HG03064 (cell line): ENCODE measurements around the gene TRMT1.

ENCODE experiments used
- ATAC-seq: cut with Tn5 transposase; IDR thresholded peaks from one replicate; pipeline ENCODE4 v1.9.1; 2021; ENCODE audit warnings: low read depth; ENCODE audit not compliant: unreplicated experiment

TRMT1 gene

DNA sequence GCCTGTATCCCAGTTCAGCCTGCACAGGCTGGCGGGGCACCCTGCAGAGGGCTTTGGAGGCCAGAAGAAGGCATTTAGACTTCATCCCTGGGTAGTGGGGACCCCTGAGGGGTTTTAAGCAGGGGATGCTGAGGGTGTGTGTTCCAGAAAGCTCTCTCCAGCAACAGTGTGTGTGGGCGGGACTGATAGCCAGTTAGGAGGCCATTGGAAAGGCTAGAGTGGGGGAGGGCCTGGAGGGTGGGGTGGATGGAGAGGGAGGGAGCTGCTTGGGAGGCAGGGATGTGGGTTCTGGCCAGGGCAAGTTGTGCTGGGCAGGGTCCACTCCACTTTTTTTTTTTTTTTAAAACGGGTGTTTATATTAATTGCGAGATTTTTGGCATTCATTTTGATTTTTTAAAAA is 42.2 kb downstream of the TRMT1 start:
- ATAC-seq = no peak

DNA sequence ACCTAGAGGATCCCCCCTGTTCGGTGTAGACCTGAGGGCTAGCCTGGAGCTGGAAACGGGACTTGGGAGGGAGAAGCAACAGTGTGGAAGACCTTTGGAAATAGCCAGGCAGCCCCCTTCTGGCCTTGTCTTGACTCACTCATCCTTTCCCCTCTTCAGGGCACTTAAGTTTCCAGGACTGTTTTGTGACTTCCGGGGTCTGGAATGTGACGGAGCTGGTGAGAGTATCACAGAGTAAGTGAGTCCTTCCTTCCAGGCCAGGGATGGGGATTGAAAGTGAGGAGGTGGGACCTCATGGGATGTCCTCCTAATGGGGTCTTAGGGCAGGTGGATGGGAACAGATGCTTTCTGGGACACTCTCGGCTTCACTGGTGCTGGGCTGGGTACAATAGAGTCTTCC is 43.3 kb downstream of the TRMT1 start:
- ATAC-seq = no peak

DNA sequence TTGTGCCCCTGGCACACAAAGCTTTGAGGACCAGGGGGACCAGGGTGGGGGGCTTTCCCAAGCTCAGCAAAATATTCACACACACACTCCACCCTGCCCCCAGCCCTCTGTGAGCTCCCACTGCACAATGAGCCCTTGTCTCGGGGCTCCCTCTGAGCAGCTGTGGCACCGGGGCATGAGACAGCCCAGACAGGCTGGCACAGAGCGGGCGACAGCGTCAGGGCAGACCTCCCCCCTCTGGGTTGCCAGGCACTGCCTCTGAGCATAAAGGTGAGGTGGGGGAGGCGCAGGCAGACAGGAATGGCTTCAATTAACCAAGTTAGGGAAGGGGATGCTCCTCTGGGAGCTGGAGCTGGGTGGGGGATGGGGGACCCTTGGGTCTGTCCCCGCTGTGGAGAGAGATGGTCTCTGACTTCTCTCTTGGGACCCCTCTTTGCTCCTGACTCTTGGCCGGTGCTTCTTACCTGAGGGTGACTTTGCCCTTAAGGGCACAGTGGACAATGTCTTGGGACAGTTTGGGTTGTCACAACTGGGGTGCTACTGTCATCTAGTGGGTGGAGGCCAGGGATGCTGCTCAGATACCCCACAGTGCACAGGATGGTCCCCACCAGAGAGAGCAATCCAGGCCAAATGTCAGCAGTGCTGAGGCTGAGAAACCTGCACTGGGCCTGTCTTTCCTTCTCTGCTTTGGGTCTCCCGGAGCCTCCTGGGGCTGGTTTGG is 44.2 kb downstream of the TRMT1 start:
- ATAC-seq = no peak

DNA sequence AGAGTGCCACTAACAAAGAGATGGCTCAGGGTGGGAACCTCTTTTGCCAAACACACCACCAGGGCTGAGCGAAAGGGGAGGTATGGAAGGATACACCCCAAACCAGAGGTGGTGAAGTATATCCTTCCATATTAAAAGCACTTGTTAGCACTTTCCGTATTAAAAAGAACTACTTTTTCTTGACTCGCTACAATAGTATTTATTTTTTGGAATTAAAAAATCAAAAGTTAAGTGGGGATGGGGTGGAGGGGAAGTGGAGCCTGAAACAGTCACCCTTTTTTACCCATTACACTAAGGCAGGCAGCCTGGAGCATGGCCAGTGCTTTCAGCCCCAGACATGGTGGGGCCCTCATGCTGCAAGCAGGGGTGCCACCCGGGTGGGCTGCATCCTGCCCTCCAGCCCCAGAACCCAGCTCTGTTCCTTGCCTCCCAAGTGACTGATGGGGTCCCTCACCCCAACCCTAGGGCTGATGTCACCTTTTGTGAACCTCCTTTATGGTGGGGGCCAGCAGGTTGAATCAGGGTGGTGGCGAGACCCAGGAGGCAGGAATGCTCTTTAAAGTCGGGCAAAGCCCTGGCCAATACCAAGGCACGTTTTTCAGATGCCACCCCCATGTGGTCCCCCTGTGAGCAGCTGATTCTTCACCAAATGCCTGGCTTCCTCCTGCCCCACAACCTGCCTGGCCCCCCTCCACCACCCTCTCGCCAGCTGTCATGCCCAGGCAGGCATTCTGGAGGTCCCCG is 44.9 kb downstream of the TRMT1 start:
- no peak for ATAC-seq

DNA sequence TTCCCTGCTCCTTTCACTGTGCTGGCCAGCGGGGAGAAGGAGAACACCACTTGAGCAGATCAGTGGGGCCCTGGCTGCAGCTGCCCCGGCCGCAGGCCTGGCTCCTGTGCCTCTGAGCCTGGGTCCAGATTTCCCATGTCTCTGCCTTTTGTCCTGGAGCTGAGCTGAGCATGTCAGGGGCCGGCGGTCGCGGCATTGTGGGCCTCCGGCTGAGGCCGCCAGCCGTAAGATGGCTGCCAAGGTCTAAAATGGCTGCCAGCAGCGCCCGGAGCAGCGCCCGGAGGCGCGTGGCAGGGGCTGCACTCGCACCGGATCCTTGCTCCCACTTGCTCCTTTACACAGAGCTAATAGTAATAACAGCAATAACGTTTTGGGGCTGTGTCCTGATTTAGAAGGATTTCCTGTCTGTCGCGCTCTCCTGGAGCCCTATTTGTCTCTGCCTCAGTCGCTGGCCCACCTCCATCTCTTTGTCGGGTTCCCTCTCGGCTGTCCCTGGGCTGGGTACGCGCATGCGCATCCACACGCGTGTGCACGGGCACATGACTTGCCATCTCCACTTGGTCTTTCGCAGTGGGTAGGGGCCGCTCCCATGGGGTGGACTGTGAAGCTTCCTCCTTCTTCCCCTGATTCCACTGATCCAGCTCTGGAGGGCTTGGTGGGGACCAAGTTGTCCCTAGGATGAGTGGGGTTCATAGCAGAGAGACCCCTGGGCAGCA is 46.0 kb downstream of the TRMT1 start:
- no peak for ATAC-seq

DNA sequence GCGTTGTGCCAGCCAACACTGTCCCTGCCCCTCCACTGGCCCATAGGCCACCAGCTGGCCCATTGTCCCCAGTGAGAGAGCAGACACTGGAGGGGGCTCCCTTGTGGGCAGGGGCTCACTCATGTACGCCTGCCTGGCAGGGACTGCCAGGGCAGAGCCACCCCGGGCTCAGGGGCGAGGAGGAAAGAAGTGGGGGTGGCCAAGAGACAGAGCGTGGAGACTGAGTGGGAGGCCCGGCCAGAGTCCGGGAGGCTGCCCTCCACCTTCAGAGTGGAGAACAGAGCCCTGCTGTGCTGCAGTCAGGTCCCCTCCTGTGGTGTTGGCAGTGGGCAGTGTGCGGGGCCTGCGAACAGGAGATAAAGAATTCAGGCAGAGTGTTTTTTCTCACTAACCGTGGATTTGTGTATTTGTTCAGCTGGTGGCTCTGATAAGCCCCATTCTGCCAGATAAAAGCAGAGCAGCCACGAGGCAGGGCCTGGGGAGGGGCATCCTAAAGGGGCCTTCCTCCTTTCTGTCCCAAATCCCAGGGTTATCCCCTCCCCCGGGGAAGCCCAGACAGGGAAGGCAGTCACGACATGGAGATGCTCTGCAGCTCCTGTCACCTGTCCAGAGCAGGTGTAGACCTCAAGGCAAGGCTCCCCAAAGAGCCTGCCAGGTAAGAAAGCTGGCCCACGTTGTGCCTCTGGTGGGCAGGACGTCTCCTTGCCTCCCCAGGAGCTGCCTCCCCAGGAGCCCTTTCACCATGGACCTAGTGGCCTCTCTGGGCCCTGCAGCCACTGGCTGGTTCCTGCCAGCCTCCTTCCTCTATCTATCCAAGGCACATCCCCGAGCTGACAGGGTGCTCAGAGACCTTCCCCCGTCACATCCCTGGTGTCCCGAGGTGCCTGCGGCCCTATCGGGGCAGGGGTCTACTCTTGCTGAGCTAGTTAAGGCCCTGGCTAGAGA is 46.9 kb downstream of the TRMT1 start:
- no peak for ATAC-seq

DNA sequence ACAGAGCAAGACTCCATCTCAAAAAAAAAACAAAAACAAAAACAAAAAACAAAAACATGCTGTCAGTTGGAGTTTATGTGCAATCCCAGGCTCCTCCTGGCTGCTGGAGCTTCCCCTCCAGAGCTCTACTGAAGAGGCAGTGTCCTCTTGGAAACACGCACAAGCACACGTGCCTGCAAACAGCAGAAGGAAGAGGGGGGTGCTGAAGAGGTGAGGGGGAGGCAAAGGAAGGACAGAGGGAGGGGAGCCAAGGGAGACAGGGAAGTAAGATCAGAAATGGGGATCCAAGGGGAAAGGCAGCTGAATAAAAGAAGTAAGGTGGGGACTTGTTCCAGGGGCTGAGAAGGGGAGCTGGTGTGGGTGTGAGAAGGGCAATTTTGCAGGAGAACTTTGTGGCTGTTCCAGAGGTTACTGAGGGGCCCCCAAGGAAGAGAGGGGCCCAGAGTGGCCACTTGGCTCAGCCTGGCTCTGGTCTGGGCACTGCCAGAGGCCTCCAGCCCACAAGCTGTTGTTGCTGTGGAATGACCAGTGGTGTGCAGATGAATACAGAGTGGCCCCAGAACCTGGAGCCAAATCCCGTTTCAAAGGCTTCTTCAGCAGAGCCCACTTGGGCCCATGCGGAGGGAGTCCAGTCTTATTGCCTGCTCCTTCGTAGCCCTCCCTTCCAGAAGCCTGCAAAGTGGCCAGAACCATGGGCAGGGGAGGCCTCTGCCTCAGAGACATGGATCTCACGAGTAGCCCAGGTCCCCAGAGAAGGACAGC is 48.3 kb downstream of the TRMT1 start:
- ATAC-seq = no peak

DNA sequence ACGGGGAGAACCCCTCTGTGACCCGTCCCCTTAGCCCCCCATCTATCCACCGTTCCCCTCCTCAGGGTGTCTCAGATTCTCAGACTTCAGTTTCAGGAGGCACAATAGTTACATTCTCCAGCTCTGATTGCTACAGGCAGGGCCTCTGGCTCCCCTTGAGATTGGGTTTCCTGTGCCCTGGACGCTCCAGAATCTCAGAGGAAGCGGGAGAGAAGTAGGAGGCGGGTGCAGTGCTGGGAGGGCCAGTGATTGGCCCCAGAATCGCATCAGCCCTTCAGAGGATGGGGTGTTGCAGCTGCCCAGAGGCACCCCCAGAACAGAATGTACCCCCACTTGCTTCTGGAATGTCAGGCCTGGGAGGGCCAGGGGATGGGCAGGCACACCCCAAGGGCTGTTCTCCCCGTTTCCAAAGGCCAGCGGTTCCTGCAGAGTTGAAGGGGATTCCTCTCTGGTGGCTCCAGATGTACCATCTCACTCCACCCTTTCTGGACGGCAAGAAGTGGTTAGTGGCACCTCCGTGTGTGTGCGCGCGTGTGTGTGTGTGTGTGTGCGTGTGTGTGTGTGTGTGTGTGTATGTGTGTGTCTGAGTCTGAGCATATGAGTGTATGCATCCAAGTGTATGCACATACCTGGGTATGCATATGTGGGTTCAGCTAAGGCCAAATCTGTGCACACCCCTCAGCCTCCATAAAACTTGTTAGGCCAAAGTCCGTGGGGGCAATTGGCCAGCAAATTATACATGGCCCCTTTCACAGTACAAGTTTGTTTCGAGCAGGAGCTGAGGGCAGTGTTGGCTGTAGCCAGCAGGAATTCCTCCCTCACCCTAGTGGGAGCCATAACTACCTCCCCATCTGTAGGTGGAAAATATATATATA is 49.4 kb downstream of the TRMT1 start:
- ATAC-seq = no peak

DNA sequence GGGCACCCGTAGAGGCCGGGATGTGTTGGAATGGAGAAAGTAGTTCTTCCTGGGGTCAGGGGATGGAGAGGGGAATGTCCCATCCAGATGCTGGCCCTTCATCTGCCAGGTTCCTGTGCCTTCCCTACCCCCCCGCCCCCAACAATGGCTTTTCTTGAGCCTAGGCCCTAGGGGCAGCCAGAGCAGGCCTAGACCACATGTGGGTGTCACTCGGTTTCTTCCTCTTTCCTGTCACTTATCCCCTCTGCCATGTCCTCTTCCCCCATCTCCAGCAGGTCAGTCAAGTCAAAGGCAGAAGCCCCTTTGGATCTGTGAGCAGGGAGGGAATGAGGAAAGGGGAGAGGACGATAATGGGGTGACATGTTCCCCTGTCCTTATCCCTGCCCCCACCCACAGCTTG is 50.3 kb downstream of the TRMT1 start:
- ATAC-seq = no peak

DNA sequence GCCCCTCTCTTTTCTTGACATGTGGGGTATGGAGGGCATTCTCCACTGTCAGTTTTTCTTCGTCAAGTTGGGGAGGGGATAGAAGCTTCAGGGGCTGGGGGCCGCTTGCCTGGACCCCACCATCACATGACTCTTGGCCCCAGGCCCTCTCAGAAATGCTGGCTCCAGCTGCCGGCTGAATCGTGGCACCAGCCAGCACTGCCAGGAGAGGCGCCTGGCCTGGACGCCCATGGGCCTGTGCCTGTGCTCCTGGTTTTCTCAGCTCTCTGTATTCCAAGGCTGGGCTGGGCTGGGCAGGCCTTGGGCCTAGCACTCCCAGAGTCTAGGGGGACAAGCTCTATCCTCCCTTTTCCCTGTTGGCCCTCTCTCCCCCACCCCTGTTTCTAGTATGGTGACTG is 52.4 kb downstream of the TRMT1 start:
- no peak for ATAC-seq

DNA sequence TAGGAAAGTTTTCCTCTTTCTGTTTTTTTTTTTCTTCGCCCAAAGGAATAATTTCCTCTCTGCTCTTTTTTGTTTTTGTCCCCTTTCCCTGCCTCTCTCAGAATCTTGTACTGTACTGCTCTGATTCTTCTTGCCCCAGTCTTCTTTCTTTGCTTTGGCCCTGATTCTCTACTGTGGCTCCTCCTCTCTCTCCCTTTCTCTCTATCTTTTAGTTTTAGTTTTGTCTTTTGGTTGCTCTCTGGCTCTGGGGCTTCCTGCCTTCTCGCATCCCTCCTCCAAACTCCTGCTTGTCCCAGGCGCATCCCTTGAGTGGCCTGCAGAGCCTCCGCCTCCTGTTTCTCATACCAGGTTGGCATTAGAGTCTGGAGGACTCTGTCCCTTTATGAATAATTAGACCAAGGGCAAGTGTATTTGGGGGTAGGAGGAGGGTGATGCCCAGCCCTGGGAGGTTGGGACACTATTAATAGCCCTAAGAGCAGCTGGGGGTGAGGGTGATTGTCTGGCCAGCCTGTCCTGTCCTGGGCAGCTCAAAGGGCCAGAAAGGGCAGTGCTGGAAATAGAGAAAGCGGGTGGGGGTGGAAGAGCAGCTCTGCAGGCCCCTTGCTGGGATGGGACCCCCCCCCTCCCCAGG is 53.0 kb downstream of the TRMT1 start:
- ATAC-seq = no peak

DNA sequence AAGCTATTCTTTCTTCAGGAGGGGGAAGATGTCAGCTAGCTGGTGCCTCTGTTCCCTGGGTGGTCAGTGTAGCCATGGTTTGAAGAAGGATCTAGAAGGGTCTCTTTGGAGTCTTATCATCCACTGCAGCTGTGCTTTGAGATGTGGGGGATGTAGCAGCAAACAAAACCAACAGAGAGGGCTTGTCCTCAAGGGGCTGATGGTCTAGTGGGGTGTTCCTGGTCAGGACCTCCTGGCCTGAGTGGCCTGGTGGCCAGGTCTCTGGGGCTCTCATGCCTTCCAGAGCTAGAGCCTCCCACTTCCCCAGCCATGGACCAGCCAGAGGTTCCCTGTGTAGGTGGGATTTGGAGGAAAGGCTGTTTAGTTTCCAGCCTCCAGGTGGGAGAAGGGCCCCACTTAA is 54.2 kb downstream of the TRMT1 start:
- ATAC-seq = no peak

DNA sequence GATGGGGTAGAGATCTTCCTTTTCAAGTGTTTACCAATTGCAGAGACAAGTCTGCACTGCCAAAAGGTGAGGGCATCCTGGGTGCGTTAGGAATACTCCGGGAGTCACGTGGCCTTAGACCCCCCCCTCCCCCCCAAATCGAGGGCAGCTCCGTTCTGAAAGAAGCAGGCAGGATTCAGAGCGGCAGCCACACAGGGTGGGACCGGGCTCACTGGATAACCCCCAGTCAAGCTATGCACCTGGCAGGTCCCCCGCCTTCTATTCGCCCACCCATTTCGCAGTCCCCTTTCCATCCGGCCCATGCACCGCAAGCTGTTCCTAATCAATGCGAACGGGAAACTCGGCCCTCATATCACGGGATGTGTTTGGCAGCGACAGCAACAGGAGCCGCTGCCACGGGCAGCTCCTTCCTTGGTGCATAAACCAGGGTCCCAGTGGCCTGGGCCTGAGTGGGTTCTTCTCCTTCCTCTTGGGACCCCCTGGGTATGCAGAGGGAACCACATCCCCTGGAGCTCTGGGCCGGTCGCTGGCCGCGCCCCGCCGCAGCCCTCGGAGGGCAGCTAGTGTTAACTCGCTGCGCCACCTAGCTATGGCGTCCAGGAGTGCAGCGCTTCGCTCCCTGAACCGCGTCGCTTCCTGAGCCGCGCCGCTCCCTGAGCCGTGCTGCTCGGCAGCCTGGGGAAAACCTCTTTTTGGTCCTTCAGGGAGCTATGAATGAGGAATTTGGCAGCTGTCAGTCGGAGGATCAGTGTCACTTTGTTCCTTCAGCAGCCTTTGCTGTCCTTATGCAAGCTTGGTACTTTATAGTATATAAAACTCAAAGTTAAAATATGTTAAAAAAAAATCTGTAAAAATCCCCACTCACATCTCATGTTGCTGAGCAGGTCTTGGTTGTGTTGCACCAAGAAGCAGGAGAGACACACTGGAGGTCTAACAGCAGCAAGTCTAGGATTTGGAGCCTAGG is 55.3 kb downstream of the TRMT1 start:
- ATAC-seq = no peak

DNA sequence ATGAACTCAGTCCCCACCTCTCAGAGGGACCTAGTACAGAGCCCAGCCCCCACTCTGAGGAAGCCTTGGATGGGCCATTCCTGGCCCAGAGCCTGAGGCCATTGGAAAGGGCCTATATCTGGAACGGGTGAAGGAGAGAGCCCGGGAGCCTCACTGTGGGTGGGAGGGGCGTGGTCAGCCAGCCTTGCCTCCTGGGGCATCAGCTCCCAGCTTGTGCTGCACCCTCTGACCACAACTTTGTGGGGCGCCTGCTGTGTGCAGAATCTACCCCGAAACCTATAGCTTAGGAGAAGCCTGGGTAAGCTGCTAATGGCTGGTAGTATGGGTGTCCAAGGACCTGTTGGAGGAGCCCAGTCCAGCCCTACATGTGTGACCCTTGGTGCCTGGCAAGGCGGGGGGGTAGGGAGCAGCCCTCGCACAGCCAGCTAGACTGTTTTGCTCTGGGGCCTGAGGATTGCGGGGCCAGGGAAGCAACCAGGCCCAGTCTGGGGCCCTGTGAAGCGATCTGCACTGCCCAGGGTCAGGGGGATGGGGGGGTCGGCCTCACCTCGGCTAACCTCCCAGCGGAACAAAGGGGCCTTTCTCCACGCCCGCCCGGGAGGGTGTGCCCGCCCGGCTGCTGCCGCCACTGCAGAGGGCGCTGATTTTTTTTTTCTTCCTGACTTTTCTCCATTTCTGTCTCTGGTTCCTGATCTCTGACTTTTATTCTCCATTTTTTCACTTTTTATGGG is 56.1 kb downstream of the TRMT1 start:
- ATAC-seq = no peak

DNA sequence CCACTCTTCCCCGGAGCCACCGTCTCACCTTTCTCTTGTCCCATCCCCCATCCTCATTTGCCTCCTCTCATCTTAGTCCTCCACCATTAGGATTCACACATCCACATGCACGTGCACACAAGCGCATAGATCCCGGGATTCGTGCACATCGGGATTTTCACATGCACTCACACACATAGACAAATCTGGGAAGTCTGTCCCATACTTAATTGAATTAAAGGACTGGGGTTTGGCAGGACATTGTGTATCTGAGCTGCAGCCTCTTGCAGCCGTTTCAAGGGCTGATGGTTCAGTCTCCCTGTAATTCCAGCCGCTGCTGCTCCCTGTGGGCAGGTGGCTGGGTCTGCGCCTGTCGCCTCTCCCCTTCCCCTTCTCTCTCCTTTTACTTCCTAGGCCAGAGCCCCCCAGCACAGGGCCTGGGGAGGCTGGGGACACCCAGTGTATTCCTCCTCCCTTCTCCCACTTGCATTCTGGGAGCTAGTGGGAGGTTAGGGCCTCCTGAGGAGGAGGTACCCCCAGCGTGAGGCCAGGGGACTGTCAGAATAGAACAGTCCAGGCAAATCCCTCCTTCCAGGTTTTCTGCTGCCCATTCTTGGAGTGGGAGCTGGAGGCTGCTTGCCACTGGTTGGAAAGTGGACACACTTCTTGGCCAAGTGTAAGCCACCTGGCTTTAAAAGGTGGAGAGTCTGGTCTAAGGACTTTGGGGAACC is 57.4 kb downstream of the TRMT1 start:
- ATAC-seq = no peak

DNA sequence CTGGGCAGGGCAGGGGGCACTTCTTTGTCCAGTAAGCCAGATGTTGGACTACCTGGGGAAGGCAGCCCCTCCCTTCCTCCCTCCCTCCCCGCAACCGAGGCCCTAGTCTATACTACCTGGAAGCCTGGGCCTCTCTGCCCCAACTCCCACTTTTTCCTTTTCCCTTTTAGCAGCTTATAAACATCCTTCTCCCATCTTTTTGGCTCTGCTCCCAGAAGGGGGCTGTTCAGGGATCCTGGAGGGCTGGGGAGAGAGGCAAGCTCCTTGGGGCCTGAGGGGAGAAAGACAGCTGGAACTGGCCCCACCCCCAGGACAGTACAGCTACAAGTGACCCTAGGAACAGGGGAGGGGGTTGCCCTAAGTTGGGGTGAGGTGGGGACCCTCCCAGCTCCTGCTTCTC is 58.8 kb downstream of the TRMT1 start:
- no peak for ATAC-seq
